Activated CD8-positive, alpha-beta memory T cell treated with anti-CD3 and anti-CD28 coated beads for 48 hours (primary cell): ENCODE measurements around the gene N4BP3.

Experiments used
- DNase-seq, 3 experiments: peaks; one replicate each; pipeline ENCODE4 v3.0.0-alpha.2; 2020; ENCODE audit warnings: low read depth in 2 of 3, low spot score in 2 of 3

N4BP3 gene

GRCh38 chr5:178145965-178146820 is 32.9 kb downstream of the N4BP3 start:
- peak; percentile 24 to 40 (median 35) for DNase-seq

GRCh38 chr5:178147406-178147805 is 34.1 kb downstream of the N4BP3 start:
- no peak for DNase-seq

- no peak for DNase-seq
These were observed 36.0 kb downstream of the N4BP3 start for GRCh38 chr5:178149199-178149932.

- DNase-seq: no peak
These were observed 37.8 kb downstream of the N4BP3 start for GRCh38 chr5:178150977-178151734.

GRCh38 chr5:178152491-178153444 is 39.4 kb downstream of the N4BP3 start:
- no peak for DNase-seq

- peak; percentile 82 to 94 (median 94) for DNase-seq
These were observed 40.4 kb downstream of the N4BP3 start, which contains the start of gene NHP2 for GRCh38 chr5:178153530-178154340. NHP2 (minus strand) TSS chr5:178153885; CDS start chr5:178153817, 68 bp downstream.

- no peak for DNase-seq
These were observed 41.7 kb downstream of the N4BP3 start for GRCh38 chr5:178155065-178155464.

- no peak for DNase-seq
These were observed 46.8 kb downstream of the N4BP3 start for GRCh38 chr5:178160176-178160575.

GRCh38 chr5:178162481-178162880 is 49.1 kb downstream of the N4BP3 start:
- DNase-seq: no peak

GRCh38 chr5:178163772-178164735 is 50.7 kb downstream of the N4BP3 start:
- peak; percentile 81 to 99 (median 97) for DNase-seq

GRCh38 chr5:178165581-178165980 is 52.2 kb downstream of the N4BP3 start:
- no peak for DNase-seq

- no peak for DNase-seq
These were observed 57.1 kb downstream of the N4BP3 start for GRCh38 chr5:178170455-178170854.

GRCh38 chr5:178174456-178174855 is 61.1 kb downstream of the N4BP3 start:
- DNase-seq: no peak
